ENCODE measurements around the gene RPL29. TPM values are rescaled to one million over a fixed set of nuclear protein-coding genes. Genes with fewer than 3 reads are reported as not detected.

The RPL29 gene
- total and polyA plus RNA-seq, 2 of the 13 experiments (the other 11 are each of a cell fraction or from before 2014, with no cell fraction given): 1,348 to 2,263 TPM

GRCh38 chr3:51983578-51984268, 12.0 kb downstream of the RPL29 start:
- peaks cover 17% of the 10 kb centered on the region for H3K79me2 ChIP-seq (ENCODE audit: insufficient read depth, low read length)
- in situ Hi-C loops (cut with HindIII; ENCODE audit: extremely low pct_ligation_motif_present, low pct_unique_long_range_greater_than_20kb): no loop called here
- POLR2A ChIA-PET: interaction anchor here (0.9 to 6.4 kb wide), 11 partner anchors 10 to 484 kb away, joined by 3 to 187 read pairs (median 15); partner anchors contain the start of genes ABHD14A, ABHD14B, PARP3 and PCBP4
- H4K20me1 ChIP-seq (ENCODE audit: insufficient read depth, low read length): no peaks in the 10 kb centered on the region
- H3K4me2 ChIP-seq (ENCODE audit: low read depth, low read length): peak overlapping the region; percentile 98
- H3K9me3 ChIP-seq (ENCODE audit: low read length): no peaks in the 10 kb centered on the region
- ATAC-seq (peak; percentile 2; the same call in 2 of the 3 replicates), FAIRE-seq (no peak), DNase-seq (ENCODE audit: low spot score) (no peak)
- H3K9ac ChIP-seq (ENCODE audit: insufficient read depth, low read depth, low read length): peak overlapping the region; percentile 89
- peaks cover 51% of the 10 kb centered on the region for H3K4me1 ChIP-seq (ENCODE audit: insufficient read depth, low read length)
- BruUV-seq (replicated peaks): TSS peak; percentile 92
- peak overlapping the region; percentile 94 for H3K27ac ChIP-seq (ENCODE audit: extremely low read length, insufficient read depth, low read length)
- CTCF ChIA-PET (ENCODE audit: low intra/inter-chr PET ratio, low total read pairs): interaction anchor here (2.2 to 2.6 kb wide), 2 partner anchors 10 to 42 kb away, joined by 12 to 19 read pairs; partner anchors contain the start of genes ABHD14B, PARP3 and RRP9
- no peak overlapping the region for H2AFZ ChIP-seq (ENCODE audit: low read length)
- intact Hi-C loops (cut with micrococcal nuclease; ENCODE audit: unreplicated experiment): loop anchor here (2.0 kb wide), 1 partner anchor 41 kb away; the partner anchor contains the start of gene PARP3
- peak overlapping the region; percentile 70 to 83 (median 73) for H3K4me3 ChIP-seq (replicated peaks in 1 of 3; ENCODE audit: insufficient read depth in 1 of 3, low read depth in 2 of 3, low read length in 3 of 3)
- H3K36me3 ChIP-seq (replicated peaks in 1 of 2; ENCODE audit: control insufficient read depth in 1 of 2, insufficient read depth in 2 of 2, low read length in 2 of 2): no peaks in the 10 kb centered on the region; a peak in 1 of 5 replicates
- H3K27me3 ChIP-seq (ENCODE audit: control insufficient read depth in 1 of 2, insufficient read depth in 2 of 2, low read length in 2 of 2): no peaks in the 10 kb centered on the region
- 3% methylated on average over 11 of the region's 22 CpGs for WGBS (ENCODE audit: low lambda C conversion rate)
- 0 out of 2 replicates have a peak, but pooled peaks have one; percentile 3 for TF ChIP-seq ZBTB3 (CRISPR knock-in tag; IDR thresholded peaks at IDR 0.05; ENCODE audit: borderline replicate concordance, low read depth)
- peak; percentile 49 for TF ChIP-seq AGO2 (optimal IDR thresholded peaks at IDR 0.05; ENCODE audit: low read depth, low read length)
- no peak for TF ChIP-seq RFXAP (CRISPR knock-in tag; IDR thresholded peaks at IDR 0.05; ENCODE audit: borderline replicate concordance)
- no peak for TF ChIP-seq AGO1 (IDR thresholded peaks at IDR 0.05; ENCODE audit: low read depth, low read length, poor library complexity, severe bottlenecking)
- TF ChIP-seq ZNF816 (CRISPR knock-in tag; IDR thresholded peaks at IDR 0.05; ENCODE audit: borderline replicate concordance): peak; percentile 13; the same call in 1 of the 2 replicates
- TF ChIP-seq RBM22 (optimal IDR thresholded peaks at IDR 0.05; ENCODE audit: low read length): no peak
- TF ChIP-seq SYNCRIP (IDR thresholded peaks at IDR 0.05; ENCODE audit: insufficient read depth, low read depth, low read length): no peak
- no peak for TF ChIP-seq KAT7 (CRISPR knock-in tag; IDR thresholded peaks at IDR 0.05; ENCODE audit: borderline replicate concordance)
- peak; percentile 45; the same call in 1 of the 2 replicates for TF ChIP-seq ZNF687 (CRISPR knock-in tag; IDR thresholded peaks at IDR 0.05)
- no peak for TF ChIP-seq RNF219 (CRISPR knock-in tag; IDR thresholded peaks at IDR 0.05)
- TF ChIP-seq FOXO1 (CRISPR knock-in tag; IDR thresholded peaks at IDR 0.05): no peak
- TF ChIP-seq NFE2L2 (IDR thresholded peaks at IDR 0.05; ENCODE audit: low read length): no peak
- no peak for TF ChIP-seq ZNF234 (CRISPR knock-in tag; conservative IDR thresholded peaks at IDR 0.05)
- TF ChIP-seq ZNF607 (CRISPR knock-in tag; IDR thresholded peaks at IDR 0.05; ENCODE audit: borderline replicate concordance): peak; percentile 0; the same call in 1 of the 2 replicates
- no peak for TF ChIP-seq ZC3H13 (CRISPR knock-in tag; IDR thresholded peaks at IDR 0.05)
- no peak; the same call in 1 of the 2 replicates for TF ChIP-seq ZNF564 (CRISPR knock-in tag; IDR thresholded peaks at IDR 0.05)
- TF ChIP-seq MZF1 (CRISPR knock-in tag; IDR thresholded peaks at IDR 0.05; ENCODE audit: borderline replicate concordance): peak; percentile 34; the same call in 1 of the 2 replicates
- TF ChIP-seq RCOR2 (CRISPR knock-in tag; IDR thresholded peaks at IDR 0.05): 0 out of 2 replicates have a peak, but pooled peaks have one; percentile 14

All from HepG2 (cell line).